ENCODE data around the gene TTLL11. TPM values are rescaled to one million over a fixed set of nuclear protein-coding genes. Genes with fewer than 3 reads are reported as not detected.

The TTLL11 gene
- total RNA-seq, 1 donor from 2014 or later: 3.6 TPM

DNA sequence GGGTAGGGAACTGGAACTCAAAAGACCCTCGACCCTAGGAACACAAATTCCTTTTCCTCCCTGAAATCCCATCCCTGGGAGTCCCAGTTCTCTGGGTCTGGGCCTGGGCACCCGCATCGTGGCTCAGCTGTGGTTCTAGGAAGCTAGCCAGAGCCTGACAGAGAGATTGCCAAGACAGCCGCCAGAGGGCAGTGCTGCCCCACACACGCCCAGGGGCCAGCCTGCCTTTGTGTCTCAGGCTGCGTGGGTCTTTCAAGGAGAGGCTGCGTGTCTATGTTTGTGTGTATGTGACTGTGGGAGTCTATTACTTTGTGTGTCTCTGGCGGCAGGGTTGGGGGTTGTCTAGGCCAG, 32.0 kb upstream of the TTLL11 start:
- Mint-ChIP-seq H3K27ac (no peak overlapping the region), H3K27me3 (peaks cover 40% of the 10 kb centered on the region)

DNA sequence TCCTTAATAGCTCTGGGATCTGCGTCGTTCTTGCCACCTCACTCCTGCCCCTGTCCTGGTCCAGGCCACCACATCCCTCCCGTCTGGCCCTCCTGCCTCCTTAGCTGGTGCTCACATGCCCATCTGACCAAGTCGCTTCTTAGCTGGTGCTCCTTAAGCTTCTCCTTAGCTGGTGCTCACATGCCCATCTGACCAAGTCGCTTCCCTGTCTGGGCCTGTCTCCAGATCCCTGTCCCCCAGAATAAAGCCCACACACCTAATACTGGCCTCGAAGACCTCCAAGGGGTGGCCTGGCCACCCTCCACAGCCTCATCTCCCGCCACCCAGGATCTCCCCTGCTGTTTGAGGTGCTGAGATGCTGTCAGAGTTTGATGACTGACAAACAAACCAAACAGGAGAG, 31.4 kb upstream of the TTLL11 start:
- Mint-ChIP-seq H3K36me3 (ENCODE audit: low read depth) (no peaks in the 10 kb centered on the region), H3K4me3 (no peak overlapping the region), H3K4me1 (peaks cover 13% of the 10 kb centered on the region), H3K9me3 (no peaks in the 10 kb centered on the region), H3K27me3 (peaks cover 40% of the 10 kb centered on the region), H3K27ac (no peak overlapping the region)
- no peak for DNase-seq
- no peak for ATAC-seq (ENCODE audit: low read depth)
- ChIA-PET POLR2A (no interaction called here), CTCF (interaction anchor here (0.6 to 8.5 kb wide), 26 partner anchors 8 to 697 kb away, joined by 3 to 117 read pairs (median 4); no protein-coding TSS in a partner anchor)
- intact Hi-C loops (cut with micrococcal nuclease): no loop called here
- TF ChIP-seq, protein P1, sequence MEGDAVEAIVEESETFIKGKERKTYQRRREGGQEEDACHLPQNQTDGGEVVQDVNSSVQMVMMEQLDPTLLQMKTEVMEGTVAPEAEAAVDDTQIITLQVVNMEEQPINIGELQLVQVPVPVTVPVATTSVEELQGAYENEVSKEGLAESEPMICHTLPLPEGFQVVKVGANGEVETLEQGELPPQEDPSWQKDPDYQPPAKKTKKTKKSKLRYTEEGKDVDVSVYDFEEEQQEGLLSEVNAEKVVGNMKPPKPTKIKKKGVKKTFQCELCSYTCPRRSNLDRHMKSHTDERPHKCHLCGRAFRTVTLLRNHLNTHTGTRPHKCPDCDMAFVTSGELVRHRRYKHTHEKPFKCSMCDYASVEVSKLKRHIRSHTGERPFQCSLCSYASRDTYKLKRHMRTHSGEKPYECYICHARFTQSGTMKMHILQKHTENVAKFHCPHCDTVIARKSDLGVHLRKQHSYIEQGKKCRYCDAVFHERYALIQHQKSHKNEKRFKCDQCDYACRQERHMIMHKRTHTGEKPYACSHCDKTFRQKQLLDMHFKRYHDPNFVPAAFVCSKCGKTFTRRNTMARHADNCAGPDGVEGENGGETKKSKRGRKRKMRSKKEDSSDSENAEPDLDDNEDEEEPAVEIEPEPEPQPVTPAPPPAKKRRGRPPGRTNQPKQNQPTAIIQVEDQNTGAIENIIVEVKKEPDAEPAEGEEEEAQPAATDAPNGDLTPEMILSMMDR (IDR thresholded peaks at IDR 0.05): no peak

More for the DNA sequence above, 32.0 kb upstream of the TTLL11 start:
- DNase-seq (peak; percentile 76), ATAC-seq (ENCODE audit: low read depth) (peak; percentile 84)
- no peaks in the 10 kb centered on the region for H3K9me3 Mint-ChIP-seq
- ChIA-PET POLR2A (no interaction called here), CTCF (interaction anchor here (0.6 to 8.5 kb wide), 26 partner anchors 9 to 696 kb away, joined by 3 to 117 read pairs (median 4); no protein-coding TSS in a partner anchor)
- peak overlapping the region; percentile 38 for H3K4me3 Mint-ChIP-seq
- TF ChIP-seq, protein P1 (IDR thresholded peaks at IDR 0.05): peak; percentile 75
- intact Hi-C loops (cut with micrococcal nuclease): loop anchor here (1.0 kb wide), 4 partner anchors 225 to 1260 kb away; no protein-coding TSS in a partner anchor
- no peaks in the 10 kb centered on the region for H3K36me3 Mint-ChIP-seq (ENCODE audit: low read depth)
- peaks cover 13% of the 10 kb centered on the region for H3K4me1 Mint-ChIP-seq

DNA sequence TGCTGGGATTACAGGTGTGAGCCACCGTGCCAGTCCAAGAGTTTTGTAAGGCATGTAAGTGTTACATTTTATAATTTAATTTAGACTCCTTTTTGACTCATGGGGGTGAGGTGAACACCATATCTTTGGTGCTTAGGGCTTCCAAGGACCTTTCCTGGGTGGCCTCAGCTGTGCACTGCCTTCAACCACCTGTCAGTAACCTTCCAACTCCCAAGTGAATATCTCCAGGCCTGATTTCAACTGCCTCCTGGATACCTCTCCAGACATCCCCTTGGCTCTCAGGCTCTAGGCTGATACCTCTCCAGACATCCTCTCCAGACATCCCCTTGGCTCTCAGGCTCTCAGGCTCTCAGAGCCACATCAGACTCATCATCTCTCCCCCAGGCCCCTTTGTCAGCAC, 30.9 kb upstream of the TTLL11 start:
- no peak for DNase-seq
- TF ChIP-seq, protein P1 (IDR thresholded peaks at IDR 0.05): no peak
- Mint-ChIP-seq H3K27me3 (peaks cover 40% of the 10 kb centered on the region), H3K36me3 (ENCODE audit: low read depth) (no peaks in the 10 kb centered on the region), H3K27ac (no peak overlapping the region), H3K4me1 (peaks cover 13% of the 10 kb centered on the region), H3K9me3 (no peaks in the 10 kb centered on the region), H3K4me3 (no peak overlapping the region)
- ATAC-seq (ENCODE audit: low read depth): no peak
- CTCF ChIA-PET: interaction anchor here (0.8 to 8.5 kb wide), 13 partner anchors 8 to 697 kb away, joined by 3 to 117 read pairs (median 8); no protein-coding TSS in a partner anchor
- POLR2A ChIA-PET: no interaction called here
- intact Hi-C loops (cut with micrococcal nuclease): no loop called here

DNA sequence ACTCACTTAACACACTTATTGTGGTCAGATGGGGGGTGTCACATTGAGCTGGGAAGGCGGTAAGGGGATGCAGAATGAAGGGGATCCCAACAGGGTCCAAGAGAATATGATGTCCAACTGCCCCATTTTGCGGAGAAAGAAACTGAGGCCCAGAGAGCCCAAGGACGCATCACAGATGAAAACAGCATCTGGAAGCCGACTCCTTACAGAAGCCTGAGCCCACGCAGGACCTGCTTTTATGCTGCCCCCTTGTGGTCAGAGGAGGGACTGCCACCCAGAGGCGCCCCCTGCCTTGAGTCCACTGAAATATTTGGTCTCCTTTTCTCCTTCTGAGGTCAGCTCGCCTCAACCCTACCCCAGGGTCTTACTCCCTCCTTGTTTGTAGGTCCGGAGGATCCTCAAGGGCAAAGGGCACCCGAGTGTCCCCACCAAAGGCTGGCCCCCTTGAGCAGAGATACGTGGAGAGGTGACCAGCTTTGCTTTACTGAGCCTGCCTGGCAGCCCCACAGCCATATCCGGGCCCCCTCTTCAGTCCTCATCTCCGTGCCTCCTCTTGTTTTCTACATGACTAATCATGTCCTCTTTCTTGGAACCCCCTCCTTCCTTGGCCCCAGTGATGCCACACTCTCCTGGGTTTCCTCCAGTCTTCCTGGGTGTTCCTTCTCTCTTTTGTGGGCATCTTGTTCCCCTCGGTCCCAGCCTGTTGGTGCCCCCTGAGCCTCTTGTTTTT, 30.0 kb upstream of the TTLL11 start:
- ATAC-seq (ENCODE audit: low read depth): peak; percentile 68
- intact Hi-C loops (cut with micrococcal nuclease): loop anchor here (1.0 kb wide), 2 partner anchors 24 to 577 kb away; no protein-coding TSS in a partner anchor
- Mint-ChIP-seq H3K27ac (no peak overlapping the region), H3K4me3 (no peak overlapping the region), H3K36me3 (ENCODE audit: low read depth) (no peaks in the 10 kb centered on the region), H3K27me3 (peaks cover 40% of the 10 kb centered on the region), H3K4me1 (peaks cover 13% of the 10 kb centered on the region), H3K9me3 (no peaks in the 10 kb centered on the region)
- POLR2A ChIA-PET: no interaction called here
- peak; percentile 56 for DNase-seq
- CTCF ChIA-PET: interaction anchor here (1.1 to 8.5 kb wide), 8 partner anchors 9 to 688 kb away, joined by 3 to 117 read pairs (median 6); no protein-coding TSS in a partner anchor
- TF ChIP-seq, protein P1 (IDR thresholded peaks at IDR 0.05): peak; percentile 50

DNA sequence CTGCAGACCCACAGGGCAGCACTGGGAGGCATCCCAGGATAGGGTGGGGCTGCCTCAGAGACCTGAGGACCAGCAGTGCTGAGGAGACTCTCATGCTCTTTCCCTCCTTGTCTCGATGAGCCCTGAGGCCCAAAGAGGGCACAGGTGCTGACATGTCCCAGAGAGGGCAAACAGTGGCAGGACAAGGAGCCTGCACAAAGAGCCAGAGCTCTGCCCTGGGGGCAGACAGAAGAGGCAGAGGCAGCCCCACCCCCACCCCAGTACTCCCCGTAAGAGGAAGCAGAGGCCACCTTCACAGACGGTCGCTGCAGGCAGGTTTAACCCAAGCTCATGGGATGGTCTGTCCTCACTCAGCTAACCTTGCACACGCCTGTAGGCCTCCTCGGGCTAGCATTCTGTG, 29.4 kb upstream of the TTLL11 start:
- TF ChIP-seq, protein P1 (IDR thresholded peaks at IDR 0.05): no peak
- H3K36me3 Mint-ChIP-seq (ENCODE audit: low read depth): no peaks in the 10 kb centered on the region
- H3K4me1 Mint-ChIP-seq: peaks cover 13% of the 10 kb centered on the region
- POLR2A ChIA-PET: no interaction called here
- intact Hi-C loops (cut with micrococcal nuclease): no loop called here
- peaks cover 35% of the 10 kb centered on the region for H3K27me3 Mint-ChIP-seq
- no peak for DNase-seq
- CTCF ChIA-PET: interaction anchor here (0.8 to 8.5 kb wide), 8 partner anchors 10 to 577 kb away, joined by 3 to 117 read pairs (median 6); no protein-coding TSS in a partner anchor
- no peak overlapping the region for H3K4me3 Mint-ChIP-seq
- H3K9me3 Mint-ChIP-seq: no peaks in the 10 kb centered on the region
- H3K27ac Mint-ChIP-seq: no peak overlapping the region
- no peak for ATAC-seq (ENCODE audit: low read depth)

Measured in activated B cell treated with CpG ODN at 0.5 μM for 24 hours (primary cell).